ENCODE results near the gene UNC13B. TPM values are rescaled to one million over a fixed set of nuclear protein-coding genes. Genes with fewer than 3 reads are reported as not detected.

The UNC13B gene
- total RNA-seq, 2 donors from 2014 or later: 20.2 to 29.3 TPM

- intact Hi-C loops (cut with DNase I): no loop called here
Observed at GRCh38 chr9:35190203-35190602, 28.4 kb downstream of the UNC13B start.

GRCh38 chr9:35191105-35191504 is 29.3 kb downstream of the UNC13B start:
- 100% methylated on average over 2 of the region's 2 CpGs for WGBS, 2 donors
- Histone ChIP-seq H3K4me1 (no peaks in the 10 kb centered on the region), H3K4me3 (no peak overlapping the region), H3K27ac (no peak overlapping the region), H3K9me3 (peaks cover 0 to 18% (median 0%) of the 10 kb centered on the region in 3 donors), H3K36me3 (replicated peaks in 1 of 2; ENCODE audit: insufficient read depth in 1 of 2, low read depth in 2 of 2) (no peaks in the 10 kb centered on the region), H3K27me3 (no peaks in the 10 kb centered on the region)
- DNase-seq: no peak
- ATAC-seq: no peak
- TF ChIP-seq CTCF (IDR thresholded peaks at IDR 0.05) (no peak), POLR2A (IDR thresholded peaks at IDR 0.05) (no peak)
- intact Hi-C loops (cut with DNase I): no loop called here

More at GRCh38 chr9:35190203-35190602, 28.4 kb downstream of the UNC13B start:
- no peaks in the 10 kb centered on the region for H3K27me3 ChIP-seq
- no peaks in the 10 kb centered on the region for H3K4me1 ChIP-seq
- no peak overlapping the region for H3K4me3 ChIP-seq
- H3K9me3 ChIP-seq: peaks cover 0 to 18% (median 0%) of the 10 kb centered on the region in 3 donors
- TF ChIP-seq POLR2A (IDR thresholded peaks at IDR 0.05) (no peak), CTCF (IDR thresholded peaks at IDR 0.05) (no peak)
- no peak for ATAC-seq
- no peaks in the 10 kb centered on the region for H3K36me3 ChIP-seq (replicated peaks in 1 of 2; ENCODE audit: insufficient read depth in 1 of 2, low read depth in 2 of 2)
- no peak overlapping the region for H3K27ac ChIP-seq
- no peak for DNase-seq
- 82 to 84% methylated on average over 1 of the region's 1 CpG for WGBS, 2 donors

- WGBS, 2 donors: 91 to 96% methylated on average over 4 of the region's 4 CpGs
Observed at GRCh38 chr9:35193762-35194161, 32.0 kb downstream of the UNC13B start.

GRCh38 chr9:35195683-35196082 is 33.9 kb downstream of the UNC13B start:
- peaks cover 0 to 21% (median 0%) of the 10 kb centered on the region in 3 donors for H3K9me3 ChIP-seq
- H3K27ac ChIP-seq: no peak overlapping the region
- no peaks in the 10 kb centered on the region for H3K27me3 ChIP-seq
- ATAC-seq (no peak), DNase-seq (no peak)
- H3K36me3 ChIP-seq (replicated peaks in 1 of 2; ENCODE audit: insufficient read depth in 1 of 2, low read depth in 2 of 2): no peaks in the 10 kb centered on the region
- no peaks in the 10 kb centered on the region for H3K4me1 ChIP-seq
- WGBS, 2 donors: 55 to 74% methylated on average over 1 of the region's 1 CpG
- TF ChIP-seq POLR2A (IDR thresholded peaks at IDR 0.05) (no peak), CTCF (IDR thresholded peaks at IDR 0.05) (no peak)
- H3K4me3 ChIP-seq: no peak overlapping the region
- intact Hi-C loops (cut with DNase I): no loop called here

More at GRCh38 chr9:35193762-35194161, 32.0 kb downstream of the UNC13B start:
- Histone ChIP-seq H3K9me3 (peaks cover 0 to 18% (median 0%) of the 10 kb centered on the region in 3 donors), H3K27ac (no peak overlapping the region), H3K4me1 (no peaks in the 10 kb centered on the region), H3K36me3 (replicated peaks in 1 of 2; ENCODE audit: insufficient read depth in 1 of 2, low read depth in 2 of 2) (no peaks in the 10 kb centered on the region), H3K27me3 (no peaks in the 10 kb centered on the region), H3K4me3 (no peak overlapping the region)
- ATAC-seq (no peak), DNase-seq (no peak)
- TF ChIP-seq POLR2A (IDR thresholded peaks at IDR 0.05): no peak
- no peak for TF ChIP-seq CTCF (IDR thresholded peaks at IDR 0.05)
- intact Hi-C loops (cut with DNase I): no loop called here

- H3K4me3 ChIP-seq: no peak overlapping the region
- no peaks in the 10 kb centered on the region for H3K36me3 ChIP-seq (replicated peaks in 1 of 2; ENCODE audit: insufficient read depth in 1 of 2, low read depth in 2 of 2)
- no peak for ATAC-seq
- H3K27me3 ChIP-seq: no peaks in the 10 kb centered on the region
- no peak overlapping the region for H3K27ac ChIP-seq
- TF ChIP-seq CTCF (IDR thresholded peaks at IDR 0.05) (no peak), POLR2A (IDR thresholded peaks at IDR 0.05) (no peak)
- 86 to 88% methylated on average over 4 of the region's 4 CpGs for WGBS, 2 donors
- intact Hi-C loops (cut with DNase I): no loop called here
- H3K9me3 ChIP-seq: peaks cover 0 to 5% (median 0%) of the 10 kb centered on the region in 3 donors
- no peak for DNase-seq
- no peaks in the 10 kb centered on the region for H3K4me1 ChIP-seq
Observed at GRCh38 chr9:35198191-35198590, 36.4 kb downstream of the UNC13B start.

Data from body of pancreas (tissue), 4 donors.